T-helper 2 cell treated with Interferon-gamma antibody and Interleukin-4, amounts not matched to agents 100 ng/mL and 5 ng/mL, for 36 hours (primary cell): ENCODE results near the gene EFCAB14. TPM values are rescaled to one million over a fixed set of nuclear protein-coding genes. Genes with fewer than 3 reads are reported as not detected.
"Not testable (repeated sequence)": the region's sequence is repeated elsewhere in the genome, so short reads cannot be mapped to it uniquely, and the experiment has no call there.

Experiments
- intact Hi-C: fragments of 100-400 bp; cut with micrococcal nuclease; formaldehyde crosslinking; loops from one replicate; pipeline ENCODE4 v1.15.1; 2023
- total RNA-seq: library from RNA; stranded (reverse); gene quantifications from 2 replicates; pipeline ENCODE4 v1.2.3, GENCODE V29; 2022

Gene EFCAB14
- total RNA-seq, 1 donor from 2014 or later: 90.2 TPM

GRCh38 chr1:46687921-46688509 lies 30.9 kb downstream of the EFCAB14 start:
- intact Hi-C loops: no loop called here

- intact Hi-C loops: no loop called here
Observed at GRCh38 chr1:46687093-46687659, 31.7 kb downstream of the EFCAB14 start.

- intact Hi-C loops: no loop called here
Observed at GRCh38 chr1:46686255-46686654, 32.7 kb downstream of the EFCAB14 start.

GRCh38 chr1:46684670-46685069 lies 34.2 kb downstream of the EFCAB14 start:
- intact Hi-C loops: no loop called here

- intact Hi-C loops: no loop called here
Observed at GRCh38 chr1:46682064-46682463, 36.9 kb downstream of the EFCAB14 start.

GRCh38 chr1:46681333-46682034 lies 37.4 kb downstream of the EFCAB14 start:
- intact Hi-C loops: no loop called here

GRCh38 chr1:46679789-46680573 lies 38.9 kb downstream of the EFCAB14 start:
- intact Hi-C loops: loop anchor here (5.0 kb wide), 1 partner anchor 148 kb away; no protein-coding TSS in a partner anchor

GRCh38 chr1:46677339-46677738 lies 41.6 kb downstream of the EFCAB14 start:
- intact Hi-C loops: loop anchor here (2.0 to 5.0 kb wide), 2 partner anchors 41 to 145 kb away; partner anchors contain the start of gene EFCAB14

GRCh38 chr1:46676531-46676930 lies 42.4 kb downstream of the EFCAB14 start:
- intact Hi-C loops: loop anchor here (1.0 to 5.0 kb wide), 3 partner anchors 9 to 144 kb away; partner anchors contain the start of gene EFCAB14

- intact Hi-C loops: loop anchor here (1.0 to 5.0 kb wide), 3 partner anchors 8 to 143 kb away; partner anchors contain the start of gene EFCAB14
Observed at GRCh38 chr1:46675549-46676314, 43.2 kb downstream of the EFCAB14 start.

GRCh38 chr1:46673749-46674182 lies 45.1 kb downstream of the EFCAB14 start:
- intact Hi-C loops: no loop called here

- intact Hi-C loops: no loop called here
Observed at GRCh38 chr1:46672696-46673095, 46.2 kb downstream of the EFCAB14 start.

GRCh38 chr1:46671554-46671953 lies 47.4 kb downstream of the EFCAB14 start, which contains the start of gene TEX38:
Gene TEX38 (plus strand): TSS chr1:46671854. CDS start chr1:46671935, 81 bp downstream.
- intact Hi-C loops: no loop called here

- intact Hi-C loops: no loop called here
Observed at GRCh38 chr1:46670134-46670533, 48.8 kb downstream of the EFCAB14 start.

- intact Hi-C loops: loop anchor here (1.0 to 5.0 kb wide), 5 partner anchors 8 to 86 kb away; partner anchors contain the start of genes EFCAB14, MKNK1 and MOB3C
Observed at GRCh38 chr1:46667782-46668760, 50.8 kb downstream of the EFCAB14 start, which contains the start of gene ATPAF1. Gene ATPAF1 (minus strand): TSS chr1:46668364. CDS start chr1:46668322, 42 bp downstream.

GRCh38 chr1:46665983-46666382 lies 52.9 kb downstream of the EFCAB14 start:
- intact Hi-C loops: loop anchor here (5.0 kb wide), 3 partner anchors 49 to 84 kb away; partner anchors contain the start of genes MKNK1 and MOB3C

- intact Hi-C loops: not testable (repeated sequence)
Observed at GRCh38 chr1:46662919-46663318, 56.0 kb downstream of the EFCAB14 start.

- intact Hi-C loops: not testable (repeated sequence)
Observed at GRCh38 chr1:46660116-46660515, 58.8 kb downstream of the EFCAB14 start.

GRCh38 chr1:46659307-46659870 lies 59.5 kb downstream of the EFCAB14 start:
- intact Hi-C loops: no loop called here
